Measurements from ENCODE around the gene NGEF.

NGEF gene

GRCh38 chr2:232963913-232964312 is 49.1 kb downstream of the NGEF start:
- no peak for DNase-seq

- no peak for DNase-seq
Measured at GRCh38 chr2:232960862-232961261, 52.2 kb downstream of the NGEF start.

- DNase-seq = no peak
Measured at GRCh38 chr2:232959139-232959538, 53.9 kb downstream of the NGEF start.

GRCh38 chr2:232957657-232958090 is 55.4 kb downstream of the NGEF start:
- DNase-seq = no peak

DNA sequence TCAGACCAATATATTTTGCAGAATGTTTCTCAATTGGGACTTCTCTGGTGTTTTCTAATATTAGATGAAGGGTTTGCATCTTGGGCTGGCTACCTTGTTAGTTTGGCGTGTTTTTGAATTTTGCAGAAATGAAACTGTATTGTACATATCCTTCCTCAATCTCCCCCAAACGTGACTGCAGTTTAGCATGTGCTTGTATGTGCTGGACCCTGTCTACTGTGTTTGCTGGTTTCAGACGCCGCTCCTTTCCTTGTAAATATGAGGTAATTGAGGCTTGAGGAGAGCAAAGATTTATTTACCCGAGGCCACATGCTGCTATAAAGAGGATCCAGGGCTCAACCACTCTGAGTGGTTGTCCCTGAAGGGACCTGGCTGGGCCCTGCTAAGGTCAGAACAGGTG is 57.2 kb downstream of the NGEF start:
- no peak for DNase-seq

GRCh38 chr2:232954691-232955090 is 58.4 kb downstream of the NGEF start:
- no peak for DNase-seq

GRCh38 chr2:232951891-232952290 is 61.2 kb downstream of the NGEF start:
- no peak for DNase-seq

- DNase-seq = no peak
Measured at GRCh38 chr2:232951181-232951580, 61.9 kb downstream of the NGEF start.

- no peak for DNase-seq
Measured at GRCh38 chr2:232950751-232951150, 62.3 kb downstream of the NGEF start.

DNA sequence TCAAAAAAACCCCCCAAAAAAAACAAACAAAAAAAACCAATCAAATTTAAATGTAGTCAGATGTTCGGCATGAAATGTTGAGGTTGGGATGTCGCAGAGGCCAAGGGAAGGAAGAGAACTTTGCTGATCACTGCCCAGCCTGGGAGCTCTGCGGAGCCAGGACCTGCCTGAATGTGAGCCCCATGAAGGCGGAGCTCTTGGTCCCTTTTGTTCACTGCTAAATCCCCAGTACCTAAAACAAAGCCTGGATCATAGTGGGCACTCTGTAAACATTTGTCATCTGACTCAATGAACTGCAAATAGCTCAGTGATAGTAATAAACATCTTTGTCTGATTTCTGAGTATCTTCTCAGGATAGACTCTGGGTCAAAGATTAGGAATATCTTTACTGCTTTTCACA is 64.0 kb downstream of the NGEF start:
- DNase-seq = no peak

- DNase-seq = no peak
Measured at GRCh38 chr2:232942831-232943230, 70.2 kb downstream of the NGEF start.

DNA sequence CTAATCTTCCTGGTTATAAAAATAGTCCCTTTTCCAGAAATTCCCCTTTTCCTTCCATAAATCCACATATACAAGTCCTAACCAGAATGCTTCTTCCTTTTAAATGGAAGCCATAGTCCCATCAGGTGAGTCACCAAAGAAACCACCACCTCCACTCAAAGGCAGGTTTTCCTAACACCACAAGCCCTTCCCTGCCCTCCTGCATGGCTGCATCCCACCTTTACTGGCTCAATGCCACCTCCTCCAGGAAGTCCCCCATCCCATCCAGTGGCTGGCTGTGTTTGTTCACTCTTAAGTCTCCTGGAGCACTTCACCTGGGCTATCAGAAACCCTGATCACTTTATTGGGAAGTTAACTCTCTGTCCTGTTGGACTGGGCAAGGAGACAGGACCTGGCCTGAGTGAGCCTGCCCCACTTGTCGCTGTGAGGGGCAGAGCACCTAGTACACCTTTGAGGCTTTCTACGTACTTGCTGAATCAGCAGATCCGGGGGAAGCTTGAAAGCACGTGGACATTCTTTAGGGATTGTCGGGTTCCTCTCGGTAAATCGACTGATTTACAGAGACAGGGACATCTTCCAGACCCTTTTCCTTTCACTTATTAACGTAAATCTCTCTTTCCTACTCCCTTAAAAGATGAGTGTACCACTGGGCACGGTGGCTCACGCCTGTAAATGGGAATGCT is 71.0 kb downstream of the NGEF start:
- no peak for DNase-seq

DNA sequence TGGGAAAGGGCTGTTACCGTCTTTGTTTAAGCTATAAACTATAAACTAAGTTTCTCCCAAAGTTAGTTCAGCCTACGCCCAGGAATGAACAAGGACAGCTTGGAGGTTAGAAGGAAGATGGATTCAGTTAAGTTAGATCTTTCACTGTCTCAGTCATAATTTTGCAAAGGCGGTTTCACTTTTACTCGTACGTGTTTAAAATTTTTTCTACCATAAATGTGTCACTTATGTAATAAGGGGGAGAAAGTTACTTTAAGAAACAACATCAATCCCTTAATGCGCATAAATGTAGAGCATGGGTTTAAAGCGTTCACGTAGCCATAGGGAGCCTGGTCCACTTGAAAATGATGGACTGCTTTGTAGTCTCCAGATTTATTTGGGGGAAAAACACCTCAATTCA is 71.7 kb downstream of the NGEF start:
- no peak for DNase-seq

DNA sequence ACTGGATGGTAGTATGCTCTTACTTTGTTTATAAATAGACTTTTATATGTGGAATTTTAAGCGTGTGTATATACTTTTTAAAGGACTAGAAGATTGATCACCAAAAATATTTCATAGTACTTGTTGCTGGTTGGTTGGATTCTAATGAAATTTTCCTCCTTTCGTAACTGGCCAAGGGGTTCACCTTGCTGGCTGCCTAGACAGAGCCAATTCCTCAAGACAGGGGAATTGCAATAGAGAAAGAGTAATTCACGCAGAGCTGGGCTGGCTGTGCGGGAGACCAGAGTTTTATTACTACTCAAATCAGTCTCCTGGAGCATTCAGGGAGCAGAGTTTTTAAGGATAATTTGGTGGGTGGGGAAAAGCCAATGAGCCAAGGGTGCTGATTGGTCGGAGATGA is 72.3 kb downstream of the NGEF start:
- no peak for DNase-seq

DNA sequence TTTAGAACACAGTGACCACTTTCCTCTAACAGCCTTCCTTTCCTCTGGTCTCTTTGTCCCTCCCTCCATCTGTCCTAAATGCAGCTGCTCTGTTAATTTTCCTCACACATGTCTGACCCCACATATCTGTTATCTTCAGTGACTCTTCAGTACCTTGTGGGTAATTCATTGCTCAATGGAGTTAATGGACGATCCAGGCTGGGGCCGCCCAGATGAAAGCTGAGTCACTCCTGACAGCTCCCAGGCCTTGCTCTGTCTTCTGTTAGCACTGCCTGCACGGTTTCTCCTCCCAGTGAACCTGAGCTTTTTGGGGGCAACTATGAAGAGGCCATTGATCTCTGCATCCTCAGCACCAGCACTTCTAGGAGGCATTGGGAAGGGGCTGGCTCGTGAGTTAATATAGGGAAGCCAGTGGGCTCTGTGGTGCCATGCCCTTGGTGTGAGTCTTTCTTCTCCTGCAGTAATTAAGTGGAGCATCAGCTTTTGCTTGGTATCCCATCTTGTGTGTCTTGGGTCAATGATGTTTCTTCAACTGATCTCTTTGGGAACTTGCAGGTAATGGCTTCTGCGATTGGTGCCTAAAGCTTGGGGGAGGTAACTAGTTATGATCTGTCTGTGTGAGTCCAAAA is 75.7 kb downstream of the NGEF start:
- no peak for DNase-seq

DNA sequence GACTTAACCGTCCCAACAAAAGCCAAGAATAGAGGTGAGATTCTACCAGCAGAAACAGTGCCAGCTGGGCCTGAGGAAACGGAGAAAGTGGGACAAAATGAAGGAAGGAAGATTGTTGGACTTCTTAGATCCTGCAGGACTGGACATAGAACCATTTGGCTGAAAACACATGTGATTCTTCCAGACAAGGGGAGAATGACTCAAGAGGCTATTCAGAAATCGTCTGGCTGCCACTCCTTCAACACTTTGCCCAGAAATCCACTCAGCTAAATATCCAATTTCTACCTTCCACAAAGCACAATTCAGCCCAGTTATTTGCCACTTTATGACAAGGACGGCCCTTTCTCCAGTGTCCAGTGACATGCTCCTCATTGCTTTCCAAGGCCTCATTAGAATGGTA is 81.4 kb downstream of the NGEF start:
- no peak for DNase-seq

GRCh38 chr2:232930059-232930400 is 83.0 kb downstream of the NGEF start:
- DNase-seq = no peak

GRCh38 chr2:232929303-232930058 is 83.6 kb downstream of the NGEF start:
- no peak for DNase-seq

- DNase-seq = no peak
Measured at GRCh38 chr2:232928551-232929302, 84.3 kb downstream of the NGEF start.

- no peak for DNase-seq
Measured at GRCh38 chr2:232927793-232928550, 85.1 kb downstream of the NGEF start.

DNA sequence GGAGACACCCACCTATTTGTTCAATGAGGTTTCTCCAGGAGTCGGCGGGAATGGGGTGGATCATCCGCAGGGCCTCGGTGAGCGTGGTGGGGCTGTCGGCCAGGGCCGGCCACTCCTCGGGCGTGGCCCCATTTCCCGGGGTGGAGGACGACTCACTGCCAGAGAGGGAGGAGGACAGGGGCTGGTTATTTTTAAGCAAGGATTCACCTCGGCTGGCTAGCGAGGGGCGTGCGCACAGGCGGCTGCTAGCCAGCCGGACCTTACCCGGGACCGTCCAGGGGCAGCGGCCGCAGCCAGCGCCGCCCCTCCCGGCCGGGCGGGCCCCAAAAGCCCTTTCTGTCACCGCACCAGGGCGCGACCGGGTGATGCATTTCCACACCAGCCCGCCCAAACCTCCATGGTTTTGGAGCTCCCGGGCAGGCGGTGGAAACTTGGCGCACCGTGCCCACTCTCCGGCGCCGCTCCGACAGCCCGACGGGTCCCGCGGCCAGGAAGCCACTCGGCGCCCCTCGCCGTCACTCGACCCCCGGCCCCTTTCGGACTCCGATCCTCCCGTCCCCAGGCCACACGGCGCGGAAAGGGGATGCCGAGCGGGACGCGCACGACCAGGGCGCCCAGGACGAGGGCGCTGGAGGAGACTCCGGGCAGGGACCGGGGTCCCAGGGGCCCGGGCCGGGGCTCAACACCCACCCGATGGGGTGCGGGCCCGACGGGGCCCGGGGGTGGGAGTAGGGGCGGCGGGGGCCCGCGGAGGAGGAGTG is 85.8 kb downstream of the NGEF start:
- no peak for DNase-seq

GRCh38 chr2:232926431-232926939 is 86.6 kb downstream of the NGEF start:
- DNase-seq = no peak
